HL-60 (cell line): ENCODE measurements around the gene INAVA.

Source experiments
- DNase-seq, 2 experiments: peaks; one replicate each; pipeline ENCODE4 v3.0.0-alpha.2; 2010 to 2020; ENCODE audit warnings: low read depth in 1 of 2, low spot score in 1 of 2
- H3K27ac ChIP-seq: fragments of 250-450 bp; sonication (Bioruptor Pico); replicated peaks from 2 replicates; pipeline ENCODE4 v1.5.1; 2020; ENCODE audit warnings: mild to moderate bottlenecking, moderate library complexity
- H3K27me3 ChIP-seq: fragments of 250-450 bp; sonication (Bioruptor Pico); 2 replicates; pipeline ENCODE4 v1.5.1; 2021; ENCODE audit warnings: mild to moderate bottlenecking, moderate library complexity; ENCODE audit not compliant: insufficient read depth, poor library complexity, severe bottlenecking
- H3K4me3 ChIP-seq: replicated peaks from 2 replicates; pipeline ENCODE4 v1.5.1; 2011; ENCODE audit warnings: mild to moderate bottlenecking, control low read depth, low read length; ENCODE audit not compliant: insufficient read depth
- CTCF ChIP-seq: IDR thresholded peaks from one replicate; pipeline ENCODE4 v1.5.1; 2011; ENCODE audit warnings: low read length, control low read depth, inconsistent platforms; ENCODE audit not compliant: insufficient read depth
- GABPA ChIP-seq: IDR thresholded peaks from 2 replicates; pipeline ENCODE4 v1.6.1; 2012; ENCODE audit warnings: low read depth
- POLR2AphosphoS5 ChIP-seq: IDR thresholded peaks from 2 replicates; pipeline ENCODE4 v1.6.1; 2012; ENCODE audit warnings: low read depth
- REST ChIP-seq: IDR thresholded peaks from 2 replicates; pipeline ENCODE4 v1.6.1; 2012; ENCODE audit warnings: low read depth; ENCODE audit not compliant: insufficient replicate concordance
- SPI1 ChIP-seq: IDR thresholded peaks from 2 replicates; pipeline ENCODE4 v1.6.1; 2012; ENCODE audit warnings: low read depth, mild to moderate bottlenecking, borderline replicate concordance

The INAVA gene

GRCh38 chr1:200899954-200900867, 5.5 kb downstream of the INAVA start:
- peak overlapping the region; percentile 72 for H3K27ac ChIP-seq
- no peak overlapping the region for H3K4me3 ChIP-seq
- H3K27me3 ChIP-seq: no peaks in the 10 kb centered on the region
- no peak for DNase-seq
- TF ChIP-seq CTCF (no peak), REST (no peak), POLR2AphosphoS5 (no peak), SPI1 (no peak), GABPA (no peak)

GRCh38 chr1:200900877-200901276, 6.2 kb downstream of the INAVA start:
- DNase-seq: no peak
- Histone ChIP-seq H3K27me3 (no peaks in the 10 kb centered on the region), H3K27ac (no peak overlapping the region), H3K4me3 (no peak overlapping the region)
- TF ChIP-seq SPI1: no peak
- no peak for TF ChIP-seq REST
- TF ChIP-seq GABPA: no peak
- no peak for TF ChIP-seq POLR2AphosphoS5
- no peak for TF ChIP-seq CTCF

DNA sequence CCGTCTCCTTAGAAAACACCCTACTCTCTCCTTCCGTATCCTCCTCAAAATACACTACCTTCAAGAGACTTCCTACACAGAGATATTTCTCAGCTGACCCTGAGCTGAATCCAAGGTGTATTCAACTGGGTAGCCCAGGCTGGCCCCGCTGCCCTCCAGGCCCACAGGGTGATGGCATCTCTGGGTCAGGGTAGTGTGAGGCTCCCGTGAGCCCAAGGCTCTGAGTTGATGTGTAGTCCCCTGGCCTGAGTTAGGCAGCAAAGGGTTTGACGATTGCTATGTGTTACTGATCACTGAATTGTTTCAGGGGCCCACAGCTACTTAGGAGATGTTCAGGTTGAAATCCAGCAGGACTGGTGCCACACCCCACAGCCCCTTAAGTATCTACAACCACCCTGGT, 6.7 kb downstream of the INAVA start:
- TF ChIP-seq REST (no peak), SPI1 (no peak), POLR2AphosphoS5 (no peak), CTCF (no peak)
- no peaks in the 10 kb centered on the region for H3K27me3 ChIP-seq
- no peak for DNase-seq
- no peak overlapping the region for H3K27ac ChIP-seq
- H3K4me3 ChIP-seq: no peak overlapping the region
